Neuronal stem cell (in vitro differentiated cells): ENCODE measurements around the gene OLIG2.
A peak's percentile ranks its signal among the peaks of the same experiment; 100 is the strongest.

Experiments used
- DNase-seq: peaks from one replicate; pipeline ENCODE4 v3.0.0-alpha.2; 2013; ENCODE audit warnings: low spot score
- H2AFZ ChIP-seq: one replicate; pipeline ENCODE4 v1.6.1; 2013; ENCODE audit warnings: mild to moderate bottlenecking, low read length, inconsistent platforms
- H2AK5ac ChIP-seq: 2 replicates; pipeline ENCODE4 v1.6.1; 2013; ENCODE audit warnings: low read depth, mild to moderate bottlenecking, inconsistent platforms, low read length, moderate library complexity, mixed read lengths
- H2BK120ac ChIP-seq: 2 replicates; pipeline ENCODE4 v1.6.1; 2013; ENCODE audit warnings: low read depth, mild to moderate bottlenecking, inconsistent platforms, low read length, moderate library complexity, mixed read lengths
- H2BK12ac ChIP-seq: one replicate; pipeline ENCODE4 v1.6.1; 2013; ENCODE audit warnings: low read length, inconsistent platforms
- H2BK15ac ChIP-seq: 2 replicates; pipeline ENCODE4 v1.6.1; 2013; ENCODE audit warnings: mild to moderate bottlenecking, low read length, inconsistent platforms, mixed read lengths
- H2BK5ac ChIP-seq: one replicate; pipeline ENCODE4 v1.6.1; 2013; ENCODE audit warnings: inconsistent platforms, mild to moderate bottlenecking, low read length, moderate library complexity
- H3K14ac ChIP-seq: one replicate; pipeline ENCODE4 v1.6.1; 2013; ENCODE audit warnings: low read length, inconsistent platforms
- H3K18ac ChIP-seq: 2 replicates; pipeline ENCODE4 v1.6.1; 2013; ENCODE audit warnings: low read length, inconsistent platforms
- H3K23ac ChIP-seq: 2 replicates; pipeline ENCODE4 v1.6.1; 2013; ENCODE audit warnings: low read depth, mild to moderate bottlenecking, mixed read lengths, low read length, inconsistent platforms; ENCODE audit not compliant: poor library complexity
- H3K27ac ChIP-seq: replicated peaks from 3 replicates; pipeline ENCODE4 v1.5.1; 2013; ENCODE audit warnings: low read length, inconsistent platforms
- H3K27me3 ChIP-seq, 3 experiments: 2 replicates each; pipeline ENCODE4 v1.6.1; 2013; ENCODE audit warnings: low read length in 3 of 3, mild to moderate bottlenecking in 2 of 3, inconsistent platforms in 1 of 3, low read depth in 1 of 3, mixed read lengths in 1 of 3, moderate library complexity in 1 of 3; ENCODE audit not compliant: control insufficient read depth in 3 of 3, insufficient read depth in 3 of 3
- H3K36me3 ChIP-seq, 2 donors: replicated peaks in 1 of 2; 2 replicates each; pipeline ENCODE4 v1.6.1; 2013; ENCODE audit warnings: low read length in 2 of 2; ENCODE audit not compliant: control insufficient read depth in 2 of 2, insufficient read depth in 2 of 2
- H3K4ac ChIP-seq: 2 replicates; pipeline ENCODE4 v1.6.1; 2013; ENCODE audit warnings: inconsistent platforms, mild to moderate bottlenecking, low read length, moderate library complexity
- H3K4me1 ChIP-seq, 2 donors: 1 replicate in 1 of 2; 2 replicates in 1 of 2; pipeline ENCODE4 v1.6.1; 2013; ENCODE audit warnings: low read length in 2 of 2, low read depth in 1 of 2; ENCODE audit not compliant: control insufficient read depth in 2 of 2, insufficient read depth in 1 of 2
- H3K4me2 ChIP-seq: one replicate; pipeline ENCODE4 v1.6.1; 2013; ENCODE audit warnings: mild to moderate bottlenecking, low read length, inconsistent platforms; ENCODE audit not compliant: insufficient read depth, poor library complexity, severe bottlenecking
- H3K4me3 ChIP-seq, 2 donors: 2 replicates each; pipeline ENCODE4 v1.5.1; 2013; ENCODE audit warnings: low read length in 2 of 2, mild to moderate bottlenecking in 2 of 2, inconsistent platforms in 1 of 2, moderate library complexity in 1 of 2
- H3K79me1 ChIP-seq: one replicate; pipeline ENCODE4 v1.6.1; 2013; ENCODE audit warnings: low read depth, mild to moderate bottlenecking, inconsistent platforms, low read length, moderate library complexity
- H3K9ac ChIP-seq: one replicate; pipeline ENCODE4 v1.6.1; 2013; ENCODE audit warnings: mild to moderate bottlenecking, low read depth, low read length, inconsistent platforms; ENCODE audit not compliant: poor library complexity
- H3K9me3 ChIP-seq, 2 donors: replicated peaks in 1 of 2; 2 replicates each; pipeline versions ENCODE3 to v1.6.1; 2013; ENCODE audit warnings: low read length in 2 of 2, mild to moderate bottlenecking in 2 of 2, inconsistent platforms in 1 of 2, low read depth in 1 of 2, mixed read lengths in 1 of 2, moderate library complexity in 1 of 2; ENCODE audit not compliant: control insufficient read depth in 2 of 2, insufficient read depth in 1 of 2
- H4K8ac ChIP-seq: one replicate; pipeline ENCODE4 v1.6.1; 2013; ENCODE audit warnings: low read depth, mild to moderate bottlenecking, inconsistent platforms, low read length, moderate library complexity
- H4K91ac ChIP-seq: one replicate; pipeline ENCODE4 v1.6.1; 2013; ENCODE audit warnings: low read length, low read depth, mild to moderate bottlenecking, inconsistent platforms; ENCODE audit not compliant: poor library complexity
- whole genome bisulfite sequencing, 2 donors: extraction: QIAGEN DNeasy Blood & Tissue Kit; methylation state at CpG; one replicate each; pipeline ENCODE4 v1.1.7; 2013; ENCODE audit warnings: missing lambda C conversion rate in 2 of 2, mixed read lengths in 1 of 2; ENCODE audit not compliant: insufficient read length in 2 of 2, insufficient replicate concordance in 1 of 2; ENCODE audit errors: extremely low coverage in 2 of 2; 5-methylcytosine and 5-hydroxymethylcytosine counted together

Gene OLIG2

GRCh38 chr21:33019516-33019884, 6.2 kb upstream of the OLIG2 start:
- H4K8ac ChIP-seq = no peak overlapping the region
- no peak overlapping the region for H3K27ac ChIP-seq
- H4K91ac ChIP-seq = no peak overlapping the region
- no peak overlapping the region for H3K9ac ChIP-seq
- H3K4me3 ChIP-seq = no peak overlapping the region
- H3K36me3 ChIP-seq = no peaks in the 10 kb centered on the region
- H3K4me1 ChIP-seq = peaks cover 0 to 2% of the 10 kb centered on the region in 2 donors
- no peak overlapping the region for H2BK120ac ChIP-seq
- H3K79me1 ChIP-seq = no peaks in the 10 kb centered on the region
- H3K27me3 ChIP-seq = peaks cover 42 to 79% (median 79%) of the 10 kb centered on the region in 3 experiments
- no peak overlapping the region for H2AFZ ChIP-seq
- peak overlapping the region; percentile 58 for H3K4me2 ChIP-seq
- no peak overlapping the region for H2BK12ac ChIP-seq
- no peak overlapping the region for H2AK5ac ChIP-seq
- H2BK5ac ChIP-seq = no peak overlapping the region
- no peak overlapping the region for H3K4ac ChIP-seq
- no peak overlapping the region for H3K23ac ChIP-seq
- DNase-seq = no peak
- peaks cover 0 to 5% of the 10 kb centered on the region in 2 donors for H3K9me3 ChIP-seq
- H3K18ac ChIP-seq = peak overlapping the region; percentile 22
- no CpG with 5 or more reads among the region's 17 CpGs for WGBS, 2 donors
- no peak overlapping the region for H3K14ac ChIP-seq
- no peak overlapping the region for H2BK15ac ChIP-seq

- Histone ChIP-seq H2BK15ac (no peak overlapping the region), H2AK5ac (no peak overlapping the region), H3K14ac (no peak overlapping the region), H3K23ac (no peak overlapping the region), H3K27ac (no peak overlapping the region), H3K4ac (no peak overlapping the region), H4K91ac (no peak overlapping the region), H3K4me2 (peak overlapping the region; percentile 58), H2AFZ (peak overlapping the region; percentile 11), H3K18ac (peak overlapping the region; percentile 63), H3K4me3 (peak overlapping the region in 1 of 2 donors; percentile 34), H2BK5ac (no peak overlapping the region), H3K4me1 (peaks cover 0 to 5% of the 10 kb centered on the region in 2 donors), H3K9me3 (peaks cover 0 to 7% of the 10 kb centered on the region in 2 donors), H4K8ac (no peak overlapping the region), H3K27me3 (peaks cover 44 to 84% (median 83%) of the 10 kb centered on the region in 3 experiments), H2BK120ac (no peak overlapping the region), H3K79me1 (no peaks in the 10 kb centered on the region), H3K36me3 (no peaks in the 10 kb centered on the region), H2BK12ac (no peak overlapping the region), H3K9ac (no peak overlapping the region)
- DNase-seq = no peak
- no CpG with 5 or more reads among the region's 55 CpGs for WGBS, 2 donors
These were observed 5.7 kb upstream of the OLIG2 start for GRCh38 chr21:33019885-33020557.

- Histone ChIP-seq H2BK5ac (no peak overlapping the region), H3K4me3 (no peak overlapping the region), H3K27ac (no peak overlapping the region), H2AK5ac (no peak overlapping the region), H3K27me3 (peaks cover 47 to 87% (median 84%) of the 10 kb centered on the region in 3 experiments), H2BK15ac (no peak overlapping the region), H4K8ac (no peak overlapping the region), H3K4me2 (no peak overlapping the region), H3K79me1 (no peaks in the 10 kb centered on the region), H3K18ac (peak overlapping the region; percentile 27), H3K36me3 (no peaks in the 10 kb centered on the region), H4K91ac (no peak overlapping the region), H3K23ac (peak overlapping the region; percentile 67), H2AFZ (peak overlapping the region; percentile 11), H2BK120ac (no peak overlapping the region), H3K9ac (no peak overlapping the region), H2BK12ac (no peak overlapping the region), H3K4ac (no peak overlapping the region), H3K9me3 (peaks cover 0 to 7% of the 10 kb centered on the region in 2 donors), H3K4me1 (peaks cover 0 to 5% of the 10 kb centered on the region in 2 donors), H3K14ac (no peak overlapping the region)
- WGBS, 2 donors = no CpG with 5 or more reads among the region's 16 CpGs
- DNase-seq = no peak
These were observed 5.1 kb upstream of the OLIG2 start for GRCh38 chr21:33020558-33021100.

- no peak overlapping the region for H2BK12ac ChIP-seq
These were observed 4.6 kb upstream of the OLIG2 start for GRCh38 chr21:33021150-33021549.

More at GRCh38 chr21:33021150-33021549, 4.6 kb upstream of the OLIG2 start:
- H3K4me1 ChIP-seq = peaks cover 0 to 8% of the 10 kb centered on the region in 2 donors
- DNase-seq = no peak
- no peak overlapping the region for H4K91ac ChIP-seq
- no peak overlapping the region for H2AFZ ChIP-seq
- no peak overlapping the region for H3K27ac ChIP-seq
- H3K23ac ChIP-seq = no peak overlapping the region
- no CpG with 5 or more reads among the region's 11 CpGs for WGBS, 2 donors
- H2BK120ac ChIP-seq = no peak overlapping the region
- H3K9me3 ChIP-seq = peaks cover 0 to 7% of the 10 kb centered on the region in 2 donors
- no peak overlapping the region for H3K4me3 ChIP-seq
- H4K8ac ChIP-seq = no peak overlapping the region
- H3K36me3 ChIP-seq = no peaks in the 10 kb centered on the region
- H2AK5ac ChIP-seq = no peak overlapping the region
- no peak overlapping the region for H3K18ac ChIP-seq
- no peak overlapping the region for H3K14ac ChIP-seq
- no peak overlapping the region for H3K9ac ChIP-seq
- H3K27me3 ChIP-seq = peaks cover 51 to 91% (median 88%) of the 10 kb centered on the region in 3 experiments
- no peaks in the 10 kb centered on the region for H3K79me1 ChIP-seq
- no peak overlapping the region for H2BK5ac ChIP-seq
- no peak overlapping the region for H3K4me2 ChIP-seq
- H2BK15ac ChIP-seq = no peak overlapping the region
- no peak overlapping the region for H3K4ac ChIP-seq
